ENCODE data around the gene CDK6.

CDK6 gene

DNA sequence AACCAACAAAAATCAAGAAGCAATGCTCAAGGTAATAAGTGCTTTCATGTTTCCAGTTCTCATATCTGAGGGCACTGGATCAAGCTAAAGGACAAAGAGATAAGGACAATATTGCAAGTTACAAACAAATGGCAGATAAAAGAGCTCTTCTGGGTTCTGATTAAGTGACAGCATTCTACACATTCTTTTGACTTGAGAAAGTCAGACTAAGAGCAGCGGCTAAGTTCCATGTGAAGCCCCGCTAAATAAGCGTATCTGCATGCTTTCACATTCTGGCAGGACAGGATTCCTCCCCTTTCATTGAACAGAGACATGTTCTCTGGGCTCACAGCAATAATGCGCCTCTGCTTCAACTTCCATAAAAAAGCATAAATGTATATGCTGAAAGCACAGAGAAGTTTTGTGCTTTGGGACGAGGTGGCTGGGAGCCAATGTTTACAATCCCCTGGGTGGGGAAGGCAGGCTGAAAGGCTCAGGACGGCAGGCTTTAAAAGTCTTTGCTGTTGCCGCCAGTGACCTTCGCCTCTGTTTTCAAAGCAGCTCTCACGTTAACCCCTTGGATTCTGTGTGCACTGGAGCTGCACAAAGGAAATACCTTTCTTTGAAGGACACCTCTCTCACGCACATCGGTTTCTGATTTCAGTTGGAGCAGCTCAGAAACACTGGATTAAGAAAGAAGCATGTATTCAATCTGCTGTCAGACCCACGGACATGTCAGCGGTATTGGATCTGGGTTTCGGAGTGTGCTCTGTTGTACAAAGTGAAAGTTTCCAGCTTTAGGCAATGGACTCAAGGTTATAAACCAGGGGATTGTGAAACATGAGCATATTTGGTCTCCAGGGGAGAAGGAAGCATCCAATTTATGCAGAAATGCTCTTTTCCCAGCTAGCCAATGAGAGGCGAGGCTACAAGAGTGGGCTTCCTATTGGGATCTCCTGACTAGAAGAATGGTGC, 140.8 kb downstream of the CDK6 start:
- DNase-seq (ENCODE audit: low read depth), result peak; percentile 42
- H3K4me3 ChIP-seq (ENCODE audit: low read length), result peak overlapping the region; percentile 40
- TF ChIP-seq, protein P1, sequence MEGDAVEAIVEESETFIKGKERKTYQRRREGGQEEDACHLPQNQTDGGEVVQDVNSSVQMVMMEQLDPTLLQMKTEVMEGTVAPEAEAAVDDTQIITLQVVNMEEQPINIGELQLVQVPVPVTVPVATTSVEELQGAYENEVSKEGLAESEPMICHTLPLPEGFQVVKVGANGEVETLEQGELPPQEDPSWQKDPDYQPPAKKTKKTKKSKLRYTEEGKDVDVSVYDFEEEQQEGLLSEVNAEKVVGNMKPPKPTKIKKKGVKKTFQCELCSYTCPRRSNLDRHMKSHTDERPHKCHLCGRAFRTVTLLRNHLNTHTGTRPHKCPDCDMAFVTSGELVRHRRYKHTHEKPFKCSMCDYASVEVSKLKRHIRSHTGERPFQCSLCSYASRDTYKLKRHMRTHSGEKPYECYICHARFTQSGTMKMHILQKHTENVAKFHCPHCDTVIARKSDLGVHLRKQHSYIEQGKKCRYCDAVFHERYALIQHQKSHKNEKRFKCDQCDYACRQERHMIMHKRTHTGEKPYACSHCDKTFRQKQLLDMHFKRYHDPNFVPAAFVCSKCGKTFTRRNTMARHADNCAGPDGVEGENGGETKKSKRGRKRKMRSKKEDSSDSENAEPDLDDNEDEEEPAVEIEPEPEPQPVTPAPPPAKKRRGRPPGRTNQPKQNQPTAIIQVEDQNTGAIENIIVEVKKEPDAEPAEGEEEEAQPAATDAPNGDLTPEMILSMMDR (IDR thresholded peaks at IDR 0.05; ENCODE audit: insufficient read depth, low read depth, low read length, missing control alignments), result no peak

DNA sequence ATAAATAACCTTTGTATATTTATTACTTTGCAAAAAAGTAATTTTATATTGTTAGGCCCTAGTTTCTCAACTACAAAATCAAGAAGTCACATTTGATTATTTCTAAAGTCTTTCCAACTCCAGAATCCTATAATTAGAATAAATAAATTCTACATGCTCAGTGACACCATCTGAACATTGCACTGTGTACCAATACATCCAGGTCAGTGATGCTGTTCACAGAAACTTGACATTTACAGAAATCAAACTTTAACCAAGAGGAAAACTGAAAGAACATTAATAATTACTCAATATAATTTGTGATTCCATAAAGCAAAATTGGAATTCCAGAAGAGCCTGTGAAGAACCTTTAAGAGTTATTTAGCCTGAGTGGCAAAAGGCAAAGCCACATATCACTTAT, 142.2 kb downstream of the CDK6 start:
- DNase-seq (ENCODE audit: low read depth), result no peak
- TF ChIP-seq, protein P1 (IDR thresholded peaks at IDR 0.05; ENCODE audit: insufficient read depth, low read depth, low read length, missing control alignments), result no peak
- no peak overlapping the region for H3K4me3 ChIP-seq (ENCODE audit: low read length)

DNA sequence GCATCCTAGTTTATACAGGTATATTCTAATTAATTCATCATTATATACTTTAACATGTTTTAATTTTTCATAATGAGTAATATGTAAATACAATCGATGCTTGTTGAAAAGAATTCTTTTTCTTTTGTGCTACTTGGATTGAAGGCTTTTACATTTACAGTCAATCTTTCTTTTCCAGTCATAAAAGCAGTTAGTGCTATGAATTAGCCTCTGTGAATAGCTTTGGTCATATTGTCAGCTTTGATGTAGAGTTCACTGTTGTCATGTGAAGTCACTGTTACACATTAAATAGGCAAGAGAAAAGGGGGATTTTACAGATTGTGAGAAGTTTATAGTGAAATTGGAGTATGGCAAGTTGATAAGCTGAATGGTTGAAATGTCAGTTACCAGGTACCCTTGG, 142.9 kb downstream of the CDK6 start:
- TF ChIP-seq, protein P1 (IDR thresholded peaks at IDR 0.05; ENCODE audit: insufficient read depth, low read depth, low read length, missing control alignments), result no peak
- H3K4me3 ChIP-seq (ENCODE audit: low read length), result no peak overlapping the region
- DNase-seq (ENCODE audit: low read depth), result no peak

DNA sequence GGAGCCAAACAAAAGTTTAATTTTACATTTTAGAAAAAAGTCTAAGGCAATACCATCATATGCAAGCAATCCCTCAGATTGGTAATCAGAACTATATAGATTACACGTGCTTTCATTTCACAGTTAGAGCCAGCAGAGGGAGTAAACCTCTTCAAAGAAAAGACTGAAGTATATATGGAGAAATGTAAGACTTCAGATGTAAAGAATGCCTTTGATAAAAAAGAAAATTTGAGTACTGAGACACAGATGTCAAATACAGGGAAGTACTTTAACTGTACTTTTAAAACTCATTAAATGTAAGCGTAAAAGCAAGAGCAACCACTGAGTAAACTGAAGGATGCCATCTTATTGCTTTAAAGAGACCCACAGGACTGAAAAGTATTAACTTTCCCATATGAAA, 144.8 kb downstream of the CDK6 start:
- no peak overlapping the region for H3K4me3 ChIP-seq (ENCODE audit: low read length)
- DNase-seq (ENCODE audit: low read depth), result peak; percentile 70
- TF ChIP-seq, protein P1 (IDR thresholded peaks at IDR 0.05; ENCODE audit: insufficient read depth, low read depth, low read length, missing control alignments), result peak; percentile 47

DNA sequence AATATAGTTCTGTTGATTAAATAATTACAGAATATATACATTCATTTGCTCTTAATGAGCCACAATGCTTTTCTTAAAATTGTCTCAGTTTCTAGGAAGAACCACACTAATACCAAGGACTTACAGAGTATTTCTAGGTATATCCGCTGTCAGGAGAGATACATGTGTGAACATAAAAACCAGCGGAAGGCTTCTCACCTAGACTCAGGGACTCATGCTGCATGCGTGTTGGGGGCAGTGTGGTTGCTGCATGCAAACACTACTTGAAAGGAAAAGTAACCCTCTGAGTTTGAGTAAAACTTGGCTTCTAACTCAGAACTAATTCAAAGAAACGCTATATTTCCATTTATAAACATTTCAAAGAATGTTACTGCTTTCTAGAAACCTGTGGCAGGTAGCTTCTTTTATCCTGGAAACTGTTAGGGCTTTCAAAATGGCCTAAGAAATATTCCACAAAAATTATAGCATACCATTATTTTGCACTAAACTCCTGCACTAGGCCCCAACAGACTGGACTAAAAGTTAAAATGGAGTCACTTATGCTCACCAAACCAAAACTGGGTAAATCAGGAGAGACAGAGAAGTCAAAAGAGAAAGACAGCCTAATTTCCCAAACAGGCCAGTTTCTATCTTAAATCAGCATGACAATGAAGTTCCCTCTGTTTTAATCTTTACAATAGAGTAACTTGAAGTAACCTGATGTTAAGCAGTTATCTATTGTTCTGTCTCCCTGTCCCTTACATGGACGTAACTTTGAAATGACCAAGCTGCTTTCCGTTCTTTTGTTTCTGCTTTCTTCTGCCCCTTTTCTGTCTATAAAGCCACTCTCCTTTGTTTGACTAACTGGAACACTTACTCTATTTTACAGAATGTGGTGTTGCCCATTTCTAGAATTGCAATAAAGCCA, 151.0 kb downstream of the CDK6 start:
- no peak overlapping the region for H3K4me3 ChIP-seq (ENCODE audit: low read length)
- TF ChIP-seq, protein P1 (IDR thresholded peaks at IDR 0.05; ENCODE audit: insufficient read depth, low read depth, low read length, missing control alignments), result no peak
- no peak for DNase-seq (ENCODE audit: low read depth)

DNA sequence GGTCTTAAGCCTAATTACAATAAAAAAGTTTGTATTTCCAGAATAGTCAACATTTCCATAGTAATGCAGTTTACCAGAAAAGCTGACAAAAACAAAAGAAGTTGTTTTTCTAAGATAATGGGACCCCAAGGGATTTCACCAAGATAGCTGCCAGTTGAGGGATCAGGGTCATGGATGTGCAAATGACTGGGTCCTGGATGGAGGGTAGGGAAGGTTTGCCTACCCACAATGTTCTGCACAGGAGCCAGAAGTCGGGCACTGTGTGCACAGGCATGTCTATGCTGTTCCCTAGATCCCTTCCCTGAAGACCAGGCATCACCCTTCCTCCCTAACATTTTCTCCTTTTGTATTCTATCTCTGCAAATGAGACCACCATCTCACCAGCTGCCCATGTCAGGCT, 152.1 kb downstream of the CDK6 start:
- DNase-seq (ENCODE audit: low read depth), result no peak
- TF ChIP-seq, protein P1 (IDR thresholded peaks at IDR 0.05; ENCODE audit: insufficient read depth, low read depth, low read length, missing control alignments), result no peak
- no peak overlapping the region for H3K4me3 ChIP-seq (ENCODE audit: low read length)

All from epithelial cell of esophagus (primary cell).